Measurements from ENCODE around the gene TARDBP. TPM values are rescaled to one million over a fixed set of nuclear protein-coding genes. Genes with fewer than 3 reads are reported as not detected.
"Not testable (repeated sequence)": the region's sequence is repeated elsewhere in the genome, so short reads cannot be mapped to it uniquely, and the experiment has no call there.

Gene TARDBP
- total RNA-seq, 2 donors from 2014 or later, result 124 to 130 TPM

- DNase-seq (ENCODE audit: low spot score), result peak; percentile 56
- intact Hi-C loops (cut with DNase I), result no loop called here
Measured at GRCh38 chr1:11071463-11072215, 59.2 kb downstream of the TARDBP start.

- DNase-seq (ENCODE audit: low spot score), result peak; percentile 37
- intact Hi-C loops (cut with DNase I), result no loop called here
Measured at GRCh38 chr1:11072216-11072917, 59.9 kb downstream of the TARDBP start.

- DNase-seq (ENCODE audit: low spot score), result peak; percentile 9
Measured at GRCh38 chr1:11073398-11073797, 60.9 kb downstream of the TARDBP start.

More at GRCh38 chr1:11073398-11073797, 60.9 kb downstream of the TARDBP start:
- intact Hi-C loops (cut with DNase I), result not testable (repeated sequence)

Other genes with a start within 250 kb of the TARDBP start
- gene CASZ1, start 216.0 kb upstream of the TARDBP start, total RNA-seq, result 10 to 100 TPM; 18.4 to 21.5 TPM
- not detected for gene MASP2, start 34.6 kb downstream of the TARDBP start, total RNA-seq
- 10 to 100 TPM; 74.2 to 76.6 TPM for gene SRM, start 47.4 kb downstream of the TARDBP start, total RNA-seq
- 10 to 100 TPM; 40.9 to 43.4 TPM for gene EXOSC10, start 87.2 kb downstream of the TARDBP start, total RNA-seq
- gene ANGPTL7, start 176.7 kb downstream of the TARDBP start, total RNA-seq, result 1 to 10 TPM; 3.0 to 4.7 TPM
- 10 to 100 TPM; 26.3 to 26.7 TPM for gene MTOR, start 249.9 kb downstream of the TARDBP start, total RNA-seq